Fibroblast of lung (primary cell): ENCODE data around the gene GDPD3. TPM values are rescaled to one million over a fixed set of nuclear protein-coding genes. Genes with fewer than 3 reads are reported as not detected.
"Not testable (repeated sequence)": the region's sequence is repeated elsewhere in the genome, so short reads cannot be mapped to it uniquely, and the experiment has no call there.

Experiments used
- DNase-seq, 2 donors: peaks; one replicate each; pipeline versions ENCODE4 v3.0.0 to v3.0.0-alpha.2; 2010; ENCODE audit warnings: low read depth in 2 of 2
- H2AFZ ChIP-seq: 2 replicates; pipeline ENCODE4 v1.5.1; 2012; ENCODE audit warnings: low read length, control low read depth, inconsistent platforms
- H3K27ac ChIP-seq: 2 replicates; pipeline ENCODE4 v1.5.1; 2011; ENCODE audit warnings: low read length, control low read depth; ENCODE audit not compliant: insufficient read depth
- H3K27me3 ChIP-seq: 2 replicates; pipeline ENCODE4 v1.5.1; 2011; ENCODE audit warnings: mild to moderate bottlenecking, low read length; ENCODE audit not compliant: control insufficient read depth, insufficient read depth
- H3K36me3 ChIP-seq: 2 replicates; pipeline ENCODE4 v1.5.1; 2011; ENCODE audit warnings: low read length; ENCODE audit not compliant: control insufficient read depth, insufficient read depth
- H3K4me1 ChIP-seq: 2 replicates; pipeline ENCODE4 v1.5.1; 2011; ENCODE audit warnings: low read length; ENCODE audit not compliant: control insufficient read depth, insufficient read depth; ENCODE audit errors: extremely low read depth
- H3K4me2 ChIP-seq: 2 replicates; pipeline ENCODE4 v1.5.1; 2011; ENCODE audit warnings: low read length, control low read depth; ENCODE audit not compliant: insufficient read depth; ENCODE audit errors: extremely low read depth
- H3K4me3 ChIP-seq, 4 experiments: fragments of 200-600 bp in 1 of 4; sonication (generic) in 1 of 4; replicated peaks in 1 of 4; 2 replicates each; pipeline ENCODE4 v1.5.1; 2011 to 2016; ENCODE audit warnings: low read length in 4 of 4, low read depth in 3 of 4, mild to moderate bottlenecking in 3 of 4, control low read depth in 2 of 4, inconsistent platforms in 1 of 4, mixed read lengths in 1 of 4; ENCODE audit not compliant: insufficient read depth in 1 of 4; ENCODE audit errors: control extremely low read depth in 1 of 4
- H3K79me2 ChIP-seq: 2 replicates; pipeline ENCODE4 v1.5.1; 2012; ENCODE audit warnings: mild to moderate bottlenecking, low read length, inconsistent platforms; ENCODE audit not compliant: control insufficient read depth, insufficient read depth
- H3K9ac ChIP-seq: 2 replicates; pipeline ENCODE4 v1.5.1; 2011; ENCODE audit warnings: mild to moderate bottlenecking, low read length, control low read depth; ENCODE audit not compliant: insufficient read depth
- H3K9me3 ChIP-seq: 2 replicates; pipeline ENCODE4 v1.5.1; 2012; ENCODE audit warnings: low read depth, low read length; ENCODE audit not compliant: control insufficient read depth, insufficient read depth
- H4K20me1 ChIP-seq: 2 replicates; pipeline ENCODE4 v1.5.1; 2011; ENCODE audit warnings: low read length; ENCODE audit not compliant: control insufficient read depth, insufficient read depth; ENCODE audit errors: extremely low read depth
- CTCF ChIP-seq, 2 donors: IDR thresholded peaks in 1 of 2; conservative IDR thresholded peaks in 1 of 2; 1 replicate in 1 of 2; 2 replicates in 1 of 2; pipeline ENCODE4 v1.5.1; 2011 to 2012; ENCODE audit warnings: low read length in 2 of 2, control low read depth in 1 of 2, inconsistent platforms in 1 of 2, low read depth in 1 of 2, mild to moderate bottlenecking in 1 of 2
- EZH2 ChIP-seq: IDR thresholded peaks from 2 replicates; pipeline ENCODE4 v1.5.1; 2012; ENCODE audit warnings: low read length, control low read depth, mild to moderate bottlenecking; ENCODE audit errors: missing control alignments
- polyA plus RNA-seq, 2 donors: library from polyadenylated mRNA; depleted of rRNA in 1 of 2; stranded (reverse) in 1 of 2; unstranded in 1 of 2; fragments of >200 nt; gene quantifications; 2 replicates each; pipeline ENCODE4 v1.2.1, GENCODE V29; 2011 to 2012; ENCODE audit warnings: missing spikeins in 1 of 2
- total RNA-seq: library from RNA; depleted of rRNA; stranded (reverse); fragments of >200 nt; gene quantifications from 2 replicates; pipeline ENCODE4 v1.2.1, GENCODE V29; 2014

Gene GDPD3
- total and polyA plus RNA-seq, 2 donors (not counting 1 experiment from before 2014, with no cell fraction given) = 1.2 TPM

GRCh38 chr16:30115238-30115637 is 1.9 kb upstream of the GDPD3 start:
- no peak overlapping the region for H3K4me2 ChIP-seq
- H3K4me1 ChIP-seq = peaks cover 10% of the 10 kb centered on the region
- DNase-seq = no peak
- H3K36me3 ChIP-seq = peaks cover 24% of the 10 kb centered on the region
- H3K27me3 ChIP-seq = no peaks in the 10 kb centered on the region
- H3K4me3 ChIP-seq = no peak overlapping the region
- no peak overlapping the region for H3K27ac ChIP-seq
- H3K9me3 ChIP-seq = no peaks in the 10 kb centered on the region
- TF ChIP-seq CTCF (conservative IDR thresholded peaks at IDR 0.05 in 1 of 2, IDR thresholded peaks at IDR 0.05 in 1 of 2; ENCODE audit: low read depth in 1 of 2, low read length in 2 of 2) = no peak
- TF ChIP-seq EZH2 = no peak
- no peaks in the 10 kb centered on the region for H3K79me2 ChIP-seq
- no peaks in the 10 kb centered on the region for H4K20me1 ChIP-seq
- H3K9ac ChIP-seq = no peak overlapping the region
- no peak overlapping the region for H2AFZ ChIP-seq

GRCh38 chr16:30114833-30115232 is 1.5 kb upstream of the GDPD3 start:
- H2AFZ ChIP-seq, H3K9ac ChIP-seq, H3K27ac ChIP-seq, H3K4me1 ChIP-seq, DNase-seq, H3K4me2 ChIP-seq, H3K4me3 ChIP-seq, H4K20me1 ChIP-seq, H3K27me3 ChIP-seq, H3K9me3 ChIP-seq, H3K79me2 ChIP-seq: not testable (repeated sequence)
- peaks cover 26% of the 10 kb centered on the region for H3K36me3 ChIP-seq

DNA sequence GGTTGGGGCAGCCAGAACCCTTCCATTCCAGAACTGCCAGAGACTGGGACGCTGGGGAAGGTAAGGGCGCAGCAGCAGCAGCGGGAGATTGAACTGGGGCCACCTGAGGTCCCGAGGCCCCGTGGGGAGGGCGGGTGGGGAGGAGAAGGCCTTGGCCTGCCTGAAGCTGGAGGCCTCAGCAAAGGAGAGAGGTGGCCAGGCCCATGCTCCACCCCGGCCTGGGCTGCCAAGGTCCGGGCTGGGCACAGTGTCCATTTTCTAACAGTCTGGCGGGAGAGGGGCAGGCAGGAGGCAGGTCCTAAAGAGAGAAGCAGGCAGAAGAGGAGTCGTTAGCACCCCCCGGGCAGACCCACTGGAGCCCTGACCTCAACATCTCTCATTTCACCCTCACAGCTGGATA is 1.1 kb upstream of the GDPD3 start:
- H3K4me1 ChIP-seq = peaks cover 10% of the 10 kb centered on the region
- H3K27ac ChIP-seq = no peak overlapping the region
- DNase-seq = no peak
- H3K4me2 ChIP-seq = no peak overlapping the region
- no peak for TF ChIP-seq CTCF (conservative IDR thresholded peaks at IDR 0.05 in 1 of 2, IDR thresholded peaks at IDR 0.05 in 1 of 2; ENCODE audit: low read depth in 1 of 2, low read length in 2 of 2)
- TF ChIP-seq EZH2 = no peak
- no peaks in the 10 kb centered on the region for H3K27me3 ChIP-seq
- H3K9me3 ChIP-seq = no peaks in the 10 kb centered on the region
- no peak overlapping the region for H3K4me3 ChIP-seq
- peaks cover 27% of the 10 kb centered on the region for H3K36me3 ChIP-seq
- no peak overlapping the region for H3K9ac ChIP-seq
- H2AFZ ChIP-seq = no peak overlapping the region
- H3K79me2 ChIP-seq = no peaks in the 10 kb centered on the region
- H4K20me1 ChIP-seq = no peaks in the 10 kb centered on the region
